ENCODE data around the gene NRP2.

DNA sequence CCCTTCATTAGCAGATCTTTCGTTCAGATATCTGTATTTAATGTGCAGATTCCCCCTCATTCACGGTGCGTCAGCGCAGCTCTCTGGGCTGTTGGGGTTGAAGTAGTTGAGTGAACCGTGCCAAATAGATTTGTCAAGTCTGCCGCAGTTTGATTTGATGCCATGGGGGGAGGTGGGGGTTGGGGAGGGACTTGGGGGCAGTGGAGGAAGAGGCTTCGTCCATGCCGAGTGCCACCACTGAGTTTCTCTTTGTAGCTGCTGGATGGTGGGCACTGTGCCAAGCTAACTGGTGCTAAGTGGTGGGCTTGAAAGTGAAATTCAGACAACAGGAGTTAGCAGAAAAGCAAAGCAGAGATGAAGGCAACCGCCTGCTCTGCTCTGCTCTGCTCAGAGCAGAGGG, 47.9 kb downstream of the NRP2 start:
- no peak for TF ChIP-seq CREB5 (CRISPR knock-in tag; IDR thresholded peaks at IDR 0.05; ENCODE audit: low read depth)
- no peak for TF ChIP-seq ZNF8 (CRISPR knock-in tag; IDR thresholded peaks at IDR 0.05)
- TF ChIP-seq ZNF565 (CRISPR knock-in tag; conservative IDR thresholded peaks at IDR 0.05; ENCODE audit: low read depth), result no peak
- TF ChIP-seq ZFP30 (CRISPR knock-in tag; IDR thresholded peaks at IDR 0.05), result no peak
- no peak for TF ChIP-seq TOX (CRISPR knock-in tag; IDR thresholded peaks at IDR 0.05; ENCODE audit: borderline replicate concordance)
- no peak for TF ChIP-seq PATZ1 (CRISPR knock-in tag; IDR thresholded peaks at IDR 0.05; ENCODE audit: borderline replicate concordance)
- TF ChIP-seq ISL1 (CRISPR knock-in tag; IDR thresholded peaks at IDR 0.05), result no peak
- no peak for TF ChIP-seq PPARA (CRISPR knock-in tag; IDR thresholded peaks at IDR 0.05; ENCODE audit: borderline replicate concordance)
- TF ChIP-seq ZNF70 (CRISPR knock-in tag; IDR thresholded peaks at IDR 0.05), result no peak
- no peak for TF ChIP-seq ZFP3 (CRISPR knock-in tag; IDR thresholded peaks at IDR 0.05)
- no peak for TF ChIP-seq CSDC2 (CRISPR knock-in tag; IDR thresholded peaks at IDR 0.05)
- TF ChIP-seq RARB (CRISPR knock-in tag; IDR thresholded peaks at IDR 0.05), result no peak
- no peak for TF ChIP-seq ARNTL (CRISPR knock-in tag; IDR thresholded peaks at IDR 0.05; ENCODE audit: borderline replicate concordance, low read depth)
- TF ChIP-seq ESRRG (CRISPR knock-in tag; IDR thresholded peaks at IDR 0.05), result no peak
